B cell (primary cell): ENCODE results near the gene MSH2. TPM values are rescaled to one million over a fixed set of nuclear protein-coding genes. Genes with fewer than 3 reads are reported as not detected.

Experiments
- ATAC-seq: fragments of 200-7000 bp; cut with Tn5 transposase; one replicate; pipeline ENCODE4 v1.10.0; 2021; ENCODE audit warnings: low read depth, mild to moderate bottlenecking, moderate number of reproducible peaks, moderate library complexity
- CTCF ChIA-PET: fragments of 350-600 bp; sonication (Branson Sonifier 250); formaldehyde crosslinking; loops from one replicate; lab custom pipeline; 2021; ENCODE audit warnings: antibody characterized with exemption, inconsistent platforms; lab: Charles Lee
- POLR2A ChIA-PET: fragments of 350-600 bp; sonication (Branson Sonifier 250); formaldehyde crosslinking; loops from one replicate; lab custom pipeline; 2021; ENCODE audit warnings: antibody characterized with exemption; lab: Charles Lee
- DNase-seq: peaks from one replicate; pipeline ENCODE4 v3.0.0; 2013
- H2AFZ ChIP-seq: 2 replicates; pipeline ENCODE4 v1.6.1; 2012; ENCODE audit warnings: mild to moderate bottlenecking, low read depth, low read length; ENCODE audit not compliant: insufficient read depth, poor library complexity, severe bottlenecking
- H3K27ac ChIP-seq, 2 donors: 1 replicate in 1 of 2; 2 replicates in 1 of 2; pipeline ENCODE4 v1.5.1; 2012 to 2013; ENCODE audit warnings: low read length in 2 of 2, mild to moderate bottlenecking in 2 of 2, moderate library complexity in 1 of 2
- H3K27me3 ChIP-seq, 4 experiments: fragments of 200-600 bp in 1 of 4; sonication (generic) in 1 of 4; replicated peaks in 1 of 4; 1 replicate in 2 of 4; 2 replicates in 2 of 4; pipeline versions ENCODE4 v1.6.1 to v1.7.0; 2013 to 2016; ENCODE audit warnings: low read length in 3 of 4, mild to moderate bottlenecking in 2 of 4, mixed read lengths in 1 of 4, moderate library complexity in 1 of 4; ENCODE audit not compliant: insufficient read depth in 4 of 4, control insufficient read depth in 3 of 4; ENCODE audit errors: control extremely low read depth in 1 of 4
- H3K36me3 ChIP-seq, 2 experiments: replicated peaks in 1 of 2; 1 replicate in 1 of 2; 2 replicates in 1 of 2; pipeline versions ENCODE4 v1.6.1 to v1.7.1; 2013; ENCODE audit warnings: low read length in 1 of 2; ENCODE audit not compliant: insufficient read depth in 2 of 2, control insufficient read depth in 1 of 2; ENCODE audit errors: control extremely low read depth in 1 of 2, extremely low read depth in 1 of 2
- H3K4me1 ChIP-seq, 2 donors: fragments of 200-600 bp in 1 of 2; sonication (generic) in 1 of 2; 1 replicate in 1 of 2; 2 replicates in 1 of 2; pipeline versions ENCODE4 v1.5.1 to v1.6.1; 2013 to 2017; ENCODE audit warnings: low read length in 2 of 2; ENCODE audit not compliant: control insufficient read depth in 2 of 2, insufficient read depth in 2 of 2
- H3K4me2 ChIP-seq: replicated peaks from 2 replicates; pipeline ENCODE3; 2012; ENCODE audit warnings: mild to moderate bottlenecking, low read depth, low read length; ENCODE audit not compliant: poor library complexity, severe bottlenecking
- H3K4me3 ChIP-seq, 5 experiments: fragments of 200-600 bp in 1 of 5; sonication (generic) in 1 of 5; 1 replicate in 3 of 5; 2 replicates in 2 of 5; pipeline versions ENCODE4 v1.5.1 to v1.7.0; 2011 to 2016; ENCODE audit warnings: low read length in 4 of 5, mild to moderate bottlenecking in 4 of 5, low read depth in 2 of 5, control low read depth in 1 of 5, moderate library complexity in 1 of 5; ENCODE audit not compliant: insufficient read depth in 1 of 5; ENCODE audit errors: control extremely low read depth in 1 of 5, extremely low read depth in 1 of 5
- H3K79me2 ChIP-seq: fragments of 200-600 bp; sonication (generic); one replicate; pipeline ENCODE4 v1.6.0; 2016; ENCODE audit warnings: low read length; ENCODE audit not compliant: control insufficient read depth, insufficient read depth
- H3K9ac ChIP-seq: fragments of 200-600 bp; sonication (generic); 2 replicates; pipeline ENCODE4 v1.6.1; 2017; ENCODE audit warnings: mild to moderate bottlenecking, low read length, moderate library complexity
- H3K9me3 ChIP-seq, 3 donors: one replicate each; pipeline versions ENCODE4 v1.6.1 to v1.7.1; 2013; ENCODE audit warnings: low read length in 2 of 3; ENCODE audit not compliant: control insufficient read depth in 2 of 3, insufficient read depth in 1 of 3; ENCODE audit errors: control extremely low read depth in 1 of 3
- H4K20me1 ChIP-seq: 2 replicates; pipeline ENCODE4 v1.6.0; 2012; ENCODE audit warnings: mild to moderate bottlenecking, low read length; ENCODE audit not compliant: insufficient read depth, control insufficient read depth, poor library complexity, severe bottlenecking
- H3K27ac Mint-ChIP-seq: one replicate; pipeline ENCODE4 v1.8.0; 2021; ENCODE audit warnings: mixed read lengths
- H3K27me3 Mint-ChIP-seq: one replicate; pipeline ENCODE4 v1.8.0; 2021; ENCODE audit warnings: mixed read lengths
- H3K4me1 Mint-ChIP-seq: one replicate; pipeline ENCODE4 v1.8.0; 2021; ENCODE audit warnings: mixed read lengths
- H3K4me3 Mint-ChIP-seq: one replicate; pipeline ENCODE4 v1.8.0; 2021; ENCODE audit warnings: mixed read lengths
- H3K9me3 Mint-ChIP-seq: one replicate; pipeline ENCODE4 v1.8.0; 2022; ENCODE audit warnings: mixed read lengths; ENCODE audit not compliant: insufficient read depth
- CTCF ChIP-seq: fragments of 200-600 bp; IDR thresholded peaks from one replicate; pipeline ENCODE4 v1.8.0; 2022; ENCODE audit warnings: antibody characterized with exemption, mild to moderate bottlenecking
- EZH2 ChIP-seq: IDR thresholded peaks from 2 replicates; pipeline ENCODE4 v1.6.1; 2012; ENCODE audit warnings: borderline replicate concordance, low read depth, mild to moderate bottlenecking, moderate library complexity, low read length; ENCODE audit not compliant: insufficient read depth, poor library complexity, severe bottlenecking
- WGBS: methylation state at CpG from one replicate; pipeline ENCODE4 v1.1.5; 2013; ENCODE audit warnings: missing lambda C conversion rate; ENCODE audit not compliant: insufficient coverage; 5-methylcytosine and 5-hydroxymethylcytosine counted together
- intact Hi-C: fragments of 100-400 bp; cut with micrococcal nuclease; formaldehyde crosslinking; loops from one replicate; pipeline ENCODE4 v1.10.0; 2022
- polyA plus RNA-seq: library from polyadenylated mRNA; depleted of rRNA; stranded (reverse); fragments of >200 nt; gene quantifications from 2 replicates; pipeline ENCODE4 v1.2.3, GENCODE V29; 2012
- total RNA-seq, 2 donors: library from RNA; stranded (reverse); fragments of 120-200 nt in 1 of 2; gene quantifications; 1 replicate in 1 of 2; 2 replicates in 1 of 2; pipeline versions ENCODE4 v1.2.3 to v1.2.4, GENCODE V29; 2013 to 2022

Gene MSH2
- total and polyA plus RNA-seq, 2 donors (not counting 1 experiment from before 2014, with no cell fraction given) = 7.4 to 21.9 TPM

- H3K4me3 Mint-ChIP-seq = peak overlapping the region; percentile 98
- ATAC-seq = no peak
- no peaks in the 10 kb centered on the region for H3K27me3 ChIP-seq
- peak overlapping the region; percentile 81 for H3K4me2 ChIP-seq
- peaks cover 6% of the 10 kb centered on the region for H4K20me1 ChIP-seq
- H3K79me2 ChIP-seq = peaks cover 33% of the 10 kb centered on the region
- peaks cover 0 to 7% (median 0%) of the 10 kb centered on the region in 3 donors for H3K9me3 ChIP-seq
- H3K27ac Mint-ChIP-seq = no peak overlapping the region
- no peaks in the 10 kb centered on the region for H3K36me3 ChIP-seq
- H3K4me3 ChIP-seq = peak overlapping the region in 1 of 5 experiments; percentile 90
- H2AFZ ChIP-seq = no peak overlapping the region
- peaks cover 11 to 21% of the 10 kb centered on the region in 2 donors for H3K4me1 ChIP-seq
- peak overlapping the region; percentile 83 for H3K9ac ChIP-seq
- H3K9me3 Mint-ChIP-seq = no peaks in the 10 kb centered on the region
- H3K27me3 Mint-ChIP-seq = no peaks in the 10 kb centered on the region
- POLR2A ChIA-PET = interaction anchor here (0.6 kb wide), 1 partner anchor 501 kb away, joined by 6 read pairs; no protein-coding TSS in a partner anchor
- no peak overlapping the region for H3K27ac ChIP-seq
- WGBS = 97% methylated on average over 8 of the region's 10 CpGs
- no peak for DNase-seq
- CTCF ChIA-PET = interaction anchor here (1.0 to 1.8 kb wide), 2 partner anchors 68 to 82 kb away, joined by 3 to 5 read pairs; no protein-coding TSS in a partner anchor
- TF ChIP-seq EZH2 (no peak), CTCF (no peak)
- H3K4me1 Mint-ChIP-seq = peaks cover 32% of the 10 kb centered on the region
- intact Hi-C loops = loop anchor here (5.0 kb wide), 2 partner anchors 67 to 487 kb away; partner anchors contain the start of gene MCFD2
Observed at GRCh38 chr2:47404356-47404755, 1.4 kb downstream of the MSH2 start.

- intact Hi-C loops = no loop called here
- ChIA-PET POLR2A (interaction anchor here (0.5 kb wide), 1 partner anchor 15 kb away, joined by 8 read pairs; no protein-coding TSS in a partner anchor), CTCF (interaction anchor here (0.8 kb wide), 1 partner anchor 489 kb away, joined by 5 read pairs; no protein-coding TSS in a partner anchor)
- Mint-ChIP-seq H3K4me1 (peaks cover 32% of the 10 kb centered on the region), H3K27me3 (no peaks in the 10 kb centered on the region), H3K4me3 (no peak overlapping the region), H3K9me3 (no peaks in the 10 kb centered on the region), H3K27ac (no peak overlapping the region)
- H3K4me3 ChIP-seq = no peak overlapping the region
- H3K36me3 ChIP-seq = peaks cover 0 to 7% of the 10 kb centered on the region in 2 experiments
- ATAC-seq = no peak
- H4K20me1 ChIP-seq = peaks cover 6% of the 10 kb centered on the region
- no peaks in the 10 kb centered on the region for H3K27me3 ChIP-seq
- H3K4me2 ChIP-seq = no peak overlapping the region
- TF ChIP-seq CTCF (no peak), EZH2 (no peak)
- H3K9ac ChIP-seq = no peak overlapping the region
- WGBS = 96% methylated on average over 2 of the region's 2 CpGs
- peaks cover 33% of the 10 kb centered on the region for H3K79me2 ChIP-seq
- H3K9me3 ChIP-seq = peaks cover 0 to 7% (median 0%) of the 10 kb centered on the region in 3 donors
- H3K27ac ChIP-seq = no peak overlapping the region
- no peak for DNase-seq
- H2AFZ ChIP-seq = no peak overlapping the region
- H3K4me1 ChIP-seq = peaks cover 11 to 21% of the 10 kb centered on the region in 2 donors
Observed at GRCh38 chr2:47405757-47406156, 2.8 kb downstream of the MSH2 start.
